Measurements from ENCODE around the gene ARHGAP24. TPM values are rescaled to one million over a fixed set of nuclear protein-coding genes. Genes with fewer than 3 reads are reported as not detected.

The ARHGAP24 gene
- total RNA-seq, 1 donor from 2014 or later, result 15.0 TPM

DNA sequence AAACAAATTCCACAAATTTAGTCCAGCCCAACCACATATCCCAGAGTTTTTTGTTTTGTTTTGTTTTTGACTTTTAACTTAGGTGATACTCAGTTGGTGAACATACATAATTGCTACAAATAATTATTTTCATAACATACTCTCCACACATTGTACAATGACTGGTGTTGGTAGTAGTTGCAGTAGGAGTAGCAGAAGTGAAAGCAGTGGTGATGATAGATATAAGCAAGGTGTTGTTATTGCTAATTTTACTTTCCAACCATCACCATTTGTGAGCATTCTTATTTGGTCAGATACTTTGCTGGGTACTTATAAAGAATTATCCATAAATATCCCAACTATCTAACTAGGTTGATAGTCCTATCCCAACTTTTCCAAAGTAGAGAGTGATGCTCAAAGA lies 47.3 kb downstream of the ARHGAP24 start:
- Mint-ChIP-seq H3K9me3 (no peaks in the 10 kb centered on the region), H3K27me3 (ENCODE audit: low read depth) (no peaks in the 10 kb centered on the region), H3K27ac (no peak overlapping the region), H3K36me3 (no peaks in the 10 kb centered on the region), H3K4me1 (no peaks in the 10 kb centered on the region), H3K4me3 (no peak overlapping the region)
- no peak for TF ChIP-seq CTCF (IDR thresholded peaks at IDR 0.05; ENCODE audit: unreplicated experiment)
- no peak for DNase-seq (ENCODE audit: low spot score in 2 of 2, unreplicated experiment in 2 of 2)

- H3K27me3 Mint-ChIP-seq (ENCODE audit: low read depth), result no peaks in the 10 kb centered on the region
- DNase-seq (ENCODE audit: low spot score in 2 of 2, unreplicated experiment in 2 of 2), result no peak
- H3K9me3 Mint-ChIP-seq, result no peaks in the 10 kb centered on the region
- no peak overlapping the region for H3K4me3 Mint-ChIP-seq
- H3K27ac Mint-ChIP-seq, result no peak overlapping the region
- no peaks in the 10 kb centered on the region for H3K4me1 Mint-ChIP-seq
- no peak for TF ChIP-seq CTCF (IDR thresholded peaks at IDR 0.05; ENCODE audit: unreplicated experiment)
- no peaks in the 10 kb centered on the region for H3K36me3 Mint-ChIP-seq
Observed at GRCh38 chr4:85522836-85523235, 47.9 kb downstream of the ARHGAP24 start.

- Mint-ChIP-seq H3K27me3 (ENCODE audit: low read depth) (no peaks in the 10 kb centered on the region), H3K36me3 (no peaks in the 10 kb centered on the region), H3K4me3 (no peak overlapping the region), H3K4me1 (no peaks in the 10 kb centered on the region), H3K9me3 (no peaks in the 10 kb centered on the region), H3K27ac (no peak overlapping the region)
- no peak for TF ChIP-seq CTCF (IDR thresholded peaks at IDR 0.05; ENCODE audit: unreplicated experiment)
- no peak for DNase-seq (ENCODE audit: low spot score in 2 of 2, unreplicated experiment in 2 of 2)
Observed at GRCh38 chr4:85527815-85528214, 52.9 kb downstream of the ARHGAP24 start.

DNA sequence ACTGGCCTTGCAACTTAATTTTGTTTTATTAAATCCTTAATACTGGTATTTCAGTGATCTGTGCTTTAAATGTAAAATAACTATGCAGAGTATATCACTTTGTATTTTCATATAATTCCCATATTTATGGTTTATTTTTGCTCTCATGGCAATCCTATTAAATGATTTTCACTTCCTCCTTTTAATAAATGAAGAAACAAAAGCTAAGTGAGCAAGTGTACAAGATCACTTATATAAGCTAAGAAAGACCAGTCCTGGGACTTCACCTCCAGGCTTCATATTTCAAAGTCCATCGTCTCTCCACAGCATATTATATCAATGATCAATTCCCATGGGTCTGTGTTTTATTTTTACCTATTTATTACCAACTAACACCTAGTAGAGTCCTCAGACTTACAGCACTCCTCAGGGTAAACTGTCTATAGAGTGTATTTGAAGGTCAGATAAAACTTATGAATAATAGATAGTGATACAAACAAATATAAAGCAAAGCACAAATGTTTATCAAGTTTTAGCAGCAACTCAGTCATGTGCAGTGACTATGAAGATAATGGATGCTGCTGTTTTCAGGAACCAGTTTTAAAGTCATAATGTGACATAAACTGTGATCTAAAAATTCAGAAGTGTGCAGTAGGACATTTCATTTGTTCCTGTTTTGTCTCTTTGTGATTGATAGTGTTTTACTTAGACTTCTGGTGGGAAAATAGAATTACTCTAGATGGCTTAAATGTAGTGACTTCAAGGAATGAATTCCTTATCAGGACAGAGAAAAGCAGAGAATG lies 56.8 kb downstream of the ARHGAP24 start:
- Mint-ChIP-seq H3K4me3 (no peak overlapping the region), H3K27me3 (ENCODE audit: low read depth) (no peaks in the 10 kb centered on the region), H3K27ac (no peak overlapping the region), H3K9me3 (no peaks in the 10 kb centered on the region), H3K36me3 (no peaks in the 10 kb centered on the region), H3K4me1 (no peaks in the 10 kb centered on the region)
- DNase-seq (ENCODE audit: low spot score in 2 of 2, unreplicated experiment in 2 of 2), result no peak
- TF ChIP-seq CTCF (IDR thresholded peaks at IDR 0.05; ENCODE audit: unreplicated experiment), result no peak

DNA sequence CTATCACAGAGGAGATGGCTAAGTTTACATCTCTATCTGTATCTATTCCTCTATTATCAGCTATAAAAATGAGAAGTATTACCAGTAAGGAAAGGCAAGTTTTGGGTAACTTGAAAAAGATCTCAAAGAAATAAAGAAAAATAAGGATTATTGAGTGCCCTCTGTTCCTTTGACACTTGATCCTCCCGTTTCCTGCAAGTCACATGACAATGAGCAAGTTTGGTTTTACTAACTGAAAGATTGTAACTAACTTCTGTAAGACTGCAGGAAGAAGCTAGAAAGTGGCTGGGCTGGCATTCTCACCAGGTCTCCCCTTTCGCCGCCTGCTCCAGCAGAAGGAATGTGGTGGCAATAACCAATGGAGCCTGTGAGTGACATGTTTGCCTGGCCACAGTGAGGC lies 59.2 kb downstream of the ARHGAP24 start:
- H3K27ac Mint-ChIP-seq, result no peak overlapping the region
- TF ChIP-seq CTCF (IDR thresholded peaks at IDR 0.05; ENCODE audit: unreplicated experiment), result no peak
- H3K9me3 Mint-ChIP-seq, result no peaks in the 10 kb centered on the region
- H3K27me3 Mint-ChIP-seq (ENCODE audit: low read depth), result no peaks in the 10 kb centered on the region
- H3K4me1 Mint-ChIP-seq, result no peaks in the 10 kb centered on the region
- DNase-seq (ENCODE audit: low spot score in 2 of 2, unreplicated experiment in 2 of 2), result no peak
- H3K4me3 Mint-ChIP-seq, result no peak overlapping the region
- no peaks in the 10 kb centered on the region for H3K36me3 Mint-ChIP-seq

Data from mesothelial cell of epicardium (in vitro differentiated cells).